Progenitor cell of endocrine pancreas (in vitro differentiated cells): ENCODE measurements around the gene PNPO. TPM values are rescaled to one million over a fixed set of nuclear protein-coding genes. Genes with fewer than 3 reads are reported as not detected.

Experiments
- DNase-seq: peaks from one replicate; pipeline ENCODE4 v3.0.0; 2021; ENCODE audit warnings: low spot score; ENCODE audit not compliant: unreplicated experiment
- H3K27ac Mint-ChIP-seq: 2 replicates; pipeline ENCODE4 v1.8.0; 2021; ENCODE audit warnings: mild to moderate bottlenecking, moderate library complexity, mixed read lengths
- H3K27me3 Mint-ChIP-seq: 2 replicates; pipeline ENCODE4 v1.8.0; 2021; ENCODE audit warnings: mixed read lengths
- H3K36me3 Mint-ChIP-seq: 2 replicates; pipeline ENCODE4 v1.8.0; 2022; ENCODE audit warnings: mixed read lengths; ENCODE audit not compliant: insufficient read depth
- H3K4me1 Mint-ChIP-seq: 2 replicates; pipeline ENCODE4 v1.8.0; 2021; ENCODE audit warnings: low read depth, mixed read lengths
- H3K4me3 Mint-ChIP-seq: 2 replicates; pipeline ENCODE4 v1.8.0; 2021; ENCODE audit warnings: low read depth, mild to moderate bottlenecking, moderate library complexity, mixed read lengths
- H3K9me3 Mint-ChIP-seq: 2 replicates; pipeline ENCODE4 v1.8.0; 2021; ENCODE audit warnings: low read depth, mixed read lengths
- CTCF ChIP-seq: fragments of 200-600 bp; sonication (generic); IDR thresholded peaks from one replicate; pipeline ENCODE4 v1.5.0; 2021; ENCODE audit warnings: antibody characterized with exemption, mild to moderate bottlenecking; ENCODE audit not compliant: unreplicated experiment
- total RNA-seq: library from RNA; stranded (reverse); gene quantifications from 2 replicates; pipeline ENCODE4 v1.2.1, GENCODE V29; 2021

PNPO gene
- total RNA-seq, 1 donor from 2014 or later: 12.2 TPM

- no peak for TF ChIP-seq CTCF
- Mint-ChIP-seq H3K36me3 (peaks cover 2% of the 10 kb centered on the region), H3K4me3 (peak overlapping the region; percentile 96), H3K27me3 (no peaks in the 10 kb centered on the region), H3K27ac (peak overlapping the region; percentile 88), H3K9me3 (no peaks in the 10 kb centered on the region), H3K4me1 (peaks cover 25% of the 10 kb centered on the region)
- DNase-seq: no peak
Measured at GRCh38 chr17:47896672-47897490, 44.5 kb upstream of the PNPO start.

- H3K4me3 Mint-ChIP-seq: peak overlapping the region; percentile 96
- H3K36me3 Mint-ChIP-seq: peaks cover 2% of the 10 kb centered on the region
- no peak for TF ChIP-seq CTCF
- peak overlapping the region; percentile 6 for H3K27ac Mint-ChIP-seq
- H3K27me3 Mint-ChIP-seq: no peaks in the 10 kb centered on the region
- no peak for DNase-seq
- H3K9me3 Mint-ChIP-seq: no peaks in the 10 kb centered on the region
- H3K4me1 Mint-ChIP-seq: peaks cover 30% of the 10 kb centered on the region
Measured at GRCh38 chr17:47897561-47897960, 43.8 kb upstream of the PNPO start.

- Mint-ChIP-seq H3K4me1 (peaks cover 30% of the 10 kb centered on the region), H3K4me3 (no peak overlapping the region), H3K9me3 (no peaks in the 10 kb centered on the region), H3K27me3 (no peaks in the 10 kb centered on the region), H3K27ac (peak overlapping the region; percentile 6), H3K36me3 (peaks cover 5% of the 10 kb centered on the region)
- no peak for TF ChIP-seq CTCF
- no peak for DNase-seq
Measured at GRCh38 chr17:47898241-47898640, 43.1 kb upstream of the PNPO start.

- Mint-ChIP-seq H3K36me3 (peaks cover 9% of the 10 kb centered on the region), H3K4me1 (peaks cover 20% of the 10 kb centered on the region), H3K27ac (no peak overlapping the region), H3K9me3 (no peaks in the 10 kb centered on the region), H3K4me3 (no peak overlapping the region), H3K27me3 (no peaks in the 10 kb centered on the region)
- TF ChIP-seq CTCF: no peak
- no peak for DNase-seq
Measured at GRCh38 chr17:47899643-47900042, 41.7 kb upstream of the PNPO start.

GRCh38 chr17:47901423-47901822, 39.9 kb upstream of the PNPO start:
- H3K27ac Mint-ChIP-seq: no peak overlapping the region
- TF ChIP-seq CTCF: no peak
- no peaks in the 10 kb centered on the region for H3K9me3 Mint-ChIP-seq
- no peaks in the 10 kb centered on the region for H3K27me3 Mint-ChIP-seq
- H3K4me3 Mint-ChIP-seq: no peak overlapping the region
- DNase-seq: no peak
- H3K4me1 Mint-ChIP-seq: peaks cover 16% of the 10 kb centered on the region
- peaks cover 9% of the 10 kb centered on the region for H3K36me3 Mint-ChIP-seq
